ENCODE results near the gene MSRB1. TPM values are rescaled to one million over a fixed set of nuclear protein-coding genes. Genes with fewer than 3 reads are reported as not detected.

Gene MSRB1
- total and polyA plus RNA-seq, 2 of the 13 experiments (the other 11 are each of a cell fraction or from before 2014, with no cell fraction given): 32.1 to 75.4 TPM

- no TSS peak for BruUV-seq (replicated peaks)
- FAIRE-seq (no peak), ATAC-seq (peak; percentile 14; the same call in 2 of the 3 replicates), DNase-seq (ENCODE audit: low spot score) (no peak)
- no peaks in the 10 kb centered on the region for H4K20me1 ChIP-seq (ENCODE audit: insufficient read depth, low read length)
- peaks cover 6 to 9% of the 10 kb centered on the region in 2 experiments; a peak in 4 of 5 replicates for H3K36me3 ChIP-seq (replicated peaks in 1 of 2; ENCODE audit: control insufficient read depth in 1 of 2, insufficient read depth in 2 of 2, low read length in 2 of 2)
- H3K27me3 ChIP-seq (ENCODE audit: control insufficient read depth in 1 of 2, insufficient read depth in 2 of 2, low read length in 2 of 2): peaks cover 0 to 8% of the 10 kb centered on the region in 2 experiments; a peak in 2 of 5 replicates
- ChIA-PET CTCF (ENCODE audit: low intra/inter-chr PET ratio, low total read pairs) (no interaction called here), POLR2A (interaction anchor here (0.8 to 2.0 kb wide), 7 partner anchors 13 to 164 kb away, joined by 3 to 13 read pairs (median 5); partner anchors contain the start of genes RPS2 and TRAF7)
- WGBS (ENCODE audit: low lambda C conversion rate): 59% methylated on average over 5 of the region's 18 CpGs
- no peaks in the 10 kb centered on the region for H3K79me2 ChIP-seq (ENCODE audit: insufficient read depth, low read length)
- no peaks in the 10 kb centered on the region for H3K9me3 ChIP-seq (ENCODE audit: low read length)
- H2AFZ ChIP-seq (ENCODE audit: low read length): no peak overlapping the region
- peak overlapping the region; percentile 60; the same call in 1 of the 2 replicates for H3K9ac ChIP-seq (ENCODE audit: insufficient read depth, low read depth, low read length)
- H3K4me2 ChIP-seq (ENCODE audit: low read depth, low read length): peak overlapping the region; percentile 95
- peak overlapping the region; percentile 60 to 82 (median 77) for H3K4me3 ChIP-seq (replicated peaks in 1 of 3; ENCODE audit: insufficient read depth in 1 of 3, low read depth in 2 of 3, low read length in 3 of 3)
- in situ Hi-C loops (cut with HindIII; ENCODE audit: extremely low pct_ligation_motif_present, low pct_unique_long_range_greater_than_20kb) (no loop called here), intact Hi-C loops (cut with micrococcal nuclease; ENCODE audit: unreplicated experiment) (no loop called here)
- H3K27ac ChIP-seq (ENCODE audit: extremely low read length, insufficient read depth, low read length): no peak overlapping the region
- H3K4me1 ChIP-seq (ENCODE audit: insufficient read depth, low read length): peaks cover 57% of the 10 kb centered on the region
- TF ChIP-seq ETV6 (CRISPR knock-in tag; conservative IDR thresholded peaks at IDR 0.05): no peak
- 0 out of 2 replicates have a peak, but pooled peaks have one; percentile 7 for TF ChIP-seq MYC (CRISPR knock-in tag; IDR thresholded peaks at IDR 0.05; ENCODE audit: borderline replicate concordance)
- TF ChIP-seq CEBPB (IDR thresholded peaks at IDR 0.05; ENCODE audit: borderline replicate concordance, low read depth, low read length): no peak
- TF ChIP-seq MBNL3 (CRISPR knock-in tag; conservative IDR thresholded peaks at IDR 0.05): no peak
- no peak for TF ChIP-seq GLMP (CRISPR knock-in tag; IDR thresholded peaks at IDR 0.05; ENCODE audit: borderline replicate concordance)
- no peak for TF ChIP-seq NFKBIZ (CRISPR knock-in tag; IDR thresholded peaks at IDR 0.05)
- no peak for TF ChIP-seq ZNF430 (CRISPR knock-in tag; IDR thresholded peaks at IDR 0.05)
- no peak for TF ChIP-seq IRF1 (CRISPR knock-in tag; IDR thresholded peaks at IDR 0.05; ENCODE audit: low read depth)
- peak; percentile 46; the same call in 1 of the 2 replicates for TF ChIP-seq USF2 (IDR thresholded peaks at IDR 0.05; ENCODE audit: low read depth, low read length)
- 0 out of 2 replicates have a peak, but pooled peaks have one; percentile 14 for TF ChIP-seq USF2 (CRISPR knock-in tag; IDR thresholded peaks at IDR 0.05; ENCODE audit: borderline replicate concordance)
- TF ChIP-seq BHLHE40 (IDR thresholded peaks at IDR 0.05; ENCODE audit: low read length): 0 out of 2 replicates have a peak, but pooled peaks have one; percentile 19
- 0 out of 2 replicates have a peak, but pooled peaks have one; percentile 28 for TF ChIP-seq ZNF605 (CRISPR knock-in tag; IDR thresholded peaks at IDR 0.05)
- 0 out of 2 replicates have a peak, but pooled peaks have one; percentile 37 for TF ChIP-seq MEF2D (CRISPR knock-in tag; IDR thresholded peaks at IDR 0.05)
- TF ChIP-seq, protein P1, sequence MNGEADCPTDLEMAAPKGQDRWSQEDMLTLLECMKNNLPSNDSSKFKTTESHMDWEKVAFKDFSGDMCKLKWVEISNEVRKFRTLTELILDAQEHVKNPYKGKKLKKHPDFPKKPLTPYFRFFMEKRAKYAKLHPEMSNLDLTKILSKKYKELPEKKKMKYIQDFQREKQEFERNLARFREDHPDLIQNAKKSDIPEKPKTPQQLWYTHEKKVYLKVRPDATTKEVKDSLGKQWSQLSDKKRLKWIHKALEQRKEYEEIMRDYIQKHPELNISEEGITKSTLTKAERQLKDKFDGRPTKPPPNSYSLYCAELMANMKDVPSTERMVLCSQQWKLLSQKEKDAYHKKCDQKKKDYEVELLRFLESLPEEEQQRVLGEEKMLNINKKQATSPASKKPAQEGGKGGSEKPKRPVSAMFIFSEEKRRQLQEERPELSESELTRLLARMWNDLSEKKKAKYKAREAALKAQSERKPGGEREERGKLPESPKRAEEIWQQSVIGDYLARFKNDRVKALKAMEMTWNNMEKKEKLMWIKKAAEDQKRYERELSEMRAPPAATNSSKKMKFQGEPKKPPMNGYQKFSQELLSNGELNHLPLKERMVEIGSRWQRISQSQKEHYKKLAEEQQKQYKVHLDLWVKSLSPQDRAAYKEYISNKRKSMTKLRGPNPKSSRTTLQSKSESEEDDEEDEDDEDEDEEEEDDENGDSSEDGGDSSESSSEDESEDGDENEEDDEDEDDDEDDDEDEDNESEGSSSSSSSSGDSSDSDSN (CRISPR knock-in tag; IDR thresholded peaks at IDR 0.05): no peak
- no peak for TF ChIP-seq NFE2L2 (IDR thresholded peaks at IDR 0.05; ENCODE audit: low read length)
- no peak for TF ChIP-seq ZNF644 (CRISPR knock-in tag; IDR thresholded peaks at IDR 0.05; ENCODE audit: low read depth)
- TF ChIP-seq, protein P2, sequence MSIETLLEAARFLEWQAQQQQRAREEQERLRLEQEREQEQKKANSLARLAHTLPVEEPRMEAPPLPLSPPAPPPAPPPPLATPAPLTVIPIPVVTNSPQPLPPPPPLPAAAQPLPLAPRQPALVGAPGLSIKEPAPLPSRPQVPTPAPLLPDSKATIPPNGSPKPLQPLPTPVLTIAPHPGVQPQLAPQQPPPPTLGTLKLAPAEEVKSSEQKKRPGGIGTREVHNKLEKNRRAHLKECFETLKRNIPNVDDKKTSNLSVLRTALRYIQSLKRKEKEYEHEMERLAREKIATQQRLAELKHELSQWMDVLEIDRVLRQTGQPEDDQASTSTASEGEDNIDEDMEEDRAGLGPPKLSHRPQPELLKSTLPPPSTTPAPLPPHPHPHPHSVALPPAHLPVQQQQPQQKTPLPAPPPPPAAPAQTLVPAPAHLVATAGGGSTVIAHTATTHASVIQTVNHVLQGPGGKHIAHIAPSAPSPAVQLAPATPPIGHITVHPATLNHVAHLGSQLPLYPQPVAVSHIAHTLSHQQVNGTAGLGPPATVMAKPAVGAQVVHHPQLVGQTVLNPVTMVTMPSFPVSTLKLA (IDR thresholded peaks at IDR 0.05): peak; percentile 96
These were observed 48.1 kb upstream of the MSRB1 start for GRCh38 chr16:1991135-1991551.

All from HepG2 (cell line).